DMS153 treated with DMSO at 0.1 percent for 48 hours (cell line): ENCODE results near the gene LRMDA.
"Not testable (repeated sequence)": the region's sequence is repeated elsewhere in the genome, so short reads cannot be mapped to it uniquely, and the experiment has no call there.

Experiments used
- DNase-seq: peaks from one replicate; lab custom pipeline; 2025; ENCODE audit not compliant: unreplicated experiment; lab: John Stamatoyannopoulos, UW

Gene LRMDA

GRCh38 chr10:75764974-75765788, 333.8 kb downstream of the LRMDA start:
- no peak for DNase-seq

DNA sequence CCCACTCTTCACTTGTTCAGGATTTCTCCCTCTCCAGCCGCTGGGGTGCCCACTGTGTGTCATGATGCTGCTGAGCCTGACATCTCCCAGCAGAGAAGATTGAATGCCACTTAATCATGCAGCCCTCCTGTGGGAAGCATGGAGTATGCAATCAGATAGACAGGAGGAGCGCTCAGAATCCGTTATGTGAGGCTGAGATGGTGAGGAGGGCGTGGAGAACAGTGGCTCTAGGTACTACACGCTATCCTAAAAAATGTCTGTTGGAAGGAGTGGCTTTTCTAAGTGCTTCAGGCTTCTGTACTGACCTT, 334.3 kb downstream of the LRMDA start:
- DNase-seq, result no peak

DNA sequence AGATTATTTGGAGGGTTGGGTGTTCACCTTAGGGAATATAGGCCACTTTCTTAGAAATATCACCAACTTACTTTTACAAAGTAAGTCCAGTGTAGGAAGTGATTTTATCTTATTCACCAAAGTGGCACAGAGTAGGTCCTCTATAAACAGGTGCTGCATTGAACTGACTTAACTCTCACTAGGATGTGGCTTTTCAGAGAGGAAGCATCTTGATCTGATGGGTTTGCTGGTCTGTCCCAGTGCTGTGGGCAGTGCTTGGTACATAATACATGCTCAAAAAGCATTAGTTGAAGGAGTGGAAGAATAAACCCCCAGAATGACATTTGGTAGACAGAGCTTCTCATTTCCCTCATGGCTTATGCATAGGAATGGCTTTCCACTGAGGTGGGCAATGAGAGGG, 334.7 kb downstream of the LRMDA start:
- DNase-seq, result no peak

- not testable (repeated sequence) for DNase-seq
These were observed 335.3 kb downstream of the LRMDA start for GRCh38 chr10:75766752-75767151.

DNA sequence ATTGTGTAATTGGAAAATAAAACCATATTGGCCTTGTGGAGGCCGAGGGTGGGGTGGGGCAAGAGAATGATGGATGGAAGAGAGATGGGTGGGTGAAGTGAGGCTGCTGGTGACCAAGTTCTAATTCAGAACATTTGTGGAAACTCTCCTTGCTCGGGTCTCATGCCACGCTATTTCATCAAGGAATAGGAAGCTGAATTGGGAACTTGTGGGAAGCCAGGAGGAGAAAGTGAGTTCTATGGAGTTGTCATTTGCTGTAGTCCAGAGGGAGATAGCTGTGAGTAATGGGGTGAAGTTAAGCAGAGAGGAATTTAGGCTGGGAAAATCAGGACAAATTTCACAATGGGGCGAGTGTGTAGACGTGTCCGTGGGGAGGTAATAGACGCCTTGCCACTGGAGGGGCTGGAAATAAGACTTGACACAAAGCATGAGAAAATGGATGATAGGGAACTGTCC, 339.2 kb downstream of the LRMDA start:
- no peak for DNase-seq

GRCh38 chr10:75771606-75772005, 340.2 kb downstream of the LRMDA start:
- no peak for DNase-seq

DNA sequence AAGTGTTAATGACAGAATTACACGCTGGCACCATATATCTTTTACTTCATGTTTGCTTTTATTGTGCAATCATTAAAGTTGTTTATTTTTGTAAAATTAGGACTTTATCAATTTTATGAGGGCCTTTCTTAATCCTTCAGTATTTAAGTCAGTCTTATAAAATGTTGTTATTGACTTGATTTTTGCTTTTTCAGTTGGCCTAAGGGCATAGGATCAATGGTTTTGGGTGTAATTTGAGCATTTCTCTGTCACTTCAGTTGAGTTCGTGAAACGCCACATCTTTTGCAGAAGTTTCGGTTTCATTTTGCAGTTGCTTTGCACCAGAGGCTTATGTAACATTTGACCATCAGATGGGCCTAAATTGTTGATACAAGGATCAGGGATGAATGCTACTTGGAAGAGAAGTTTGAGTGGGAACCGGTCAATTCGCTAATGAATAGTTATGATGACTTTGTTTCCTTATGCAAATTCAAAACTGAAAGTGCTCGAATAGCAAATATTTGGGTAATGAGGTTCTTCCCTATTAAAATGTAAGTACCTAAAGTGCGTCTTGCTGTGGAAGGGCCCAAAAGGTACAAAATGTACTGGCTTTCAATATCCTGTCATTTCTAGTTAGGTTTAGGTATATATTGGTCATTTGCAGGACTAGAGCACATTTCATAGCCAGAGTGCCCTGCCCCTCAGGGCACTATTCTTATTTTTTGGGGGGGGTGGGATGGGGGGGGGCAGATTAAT, 340.9 kb downstream of the LRMDA start:
- no peak for DNase-seq

DNA sequence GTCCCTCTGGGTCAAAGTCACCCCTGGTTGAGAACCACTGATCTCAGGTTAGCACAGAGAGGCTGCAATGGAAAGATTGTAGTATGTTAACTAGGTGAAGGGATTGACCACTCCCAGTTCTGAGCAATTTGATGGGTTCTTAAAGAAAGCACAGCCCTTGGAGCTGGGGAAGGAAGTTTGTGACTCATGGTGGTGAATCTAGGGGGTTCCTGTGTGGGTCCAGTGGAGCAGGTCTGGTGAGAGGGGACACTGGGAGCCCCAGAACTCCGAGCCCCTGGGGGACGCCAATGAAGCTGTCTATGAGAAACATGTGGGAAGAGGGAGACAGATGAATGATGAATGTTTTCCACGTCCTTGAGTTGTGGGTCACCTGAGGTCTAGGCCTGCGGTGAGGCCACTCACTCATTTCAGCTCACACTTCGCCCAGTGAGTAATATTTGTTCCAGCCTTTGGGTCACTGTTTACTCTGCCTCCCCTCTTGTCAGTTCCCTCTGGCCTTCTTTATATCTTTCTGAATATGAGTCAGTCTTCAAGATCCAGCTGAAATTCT, 341.9 kb downstream of the LRMDA start:
- DNase-seq, result no peak

DNA sequence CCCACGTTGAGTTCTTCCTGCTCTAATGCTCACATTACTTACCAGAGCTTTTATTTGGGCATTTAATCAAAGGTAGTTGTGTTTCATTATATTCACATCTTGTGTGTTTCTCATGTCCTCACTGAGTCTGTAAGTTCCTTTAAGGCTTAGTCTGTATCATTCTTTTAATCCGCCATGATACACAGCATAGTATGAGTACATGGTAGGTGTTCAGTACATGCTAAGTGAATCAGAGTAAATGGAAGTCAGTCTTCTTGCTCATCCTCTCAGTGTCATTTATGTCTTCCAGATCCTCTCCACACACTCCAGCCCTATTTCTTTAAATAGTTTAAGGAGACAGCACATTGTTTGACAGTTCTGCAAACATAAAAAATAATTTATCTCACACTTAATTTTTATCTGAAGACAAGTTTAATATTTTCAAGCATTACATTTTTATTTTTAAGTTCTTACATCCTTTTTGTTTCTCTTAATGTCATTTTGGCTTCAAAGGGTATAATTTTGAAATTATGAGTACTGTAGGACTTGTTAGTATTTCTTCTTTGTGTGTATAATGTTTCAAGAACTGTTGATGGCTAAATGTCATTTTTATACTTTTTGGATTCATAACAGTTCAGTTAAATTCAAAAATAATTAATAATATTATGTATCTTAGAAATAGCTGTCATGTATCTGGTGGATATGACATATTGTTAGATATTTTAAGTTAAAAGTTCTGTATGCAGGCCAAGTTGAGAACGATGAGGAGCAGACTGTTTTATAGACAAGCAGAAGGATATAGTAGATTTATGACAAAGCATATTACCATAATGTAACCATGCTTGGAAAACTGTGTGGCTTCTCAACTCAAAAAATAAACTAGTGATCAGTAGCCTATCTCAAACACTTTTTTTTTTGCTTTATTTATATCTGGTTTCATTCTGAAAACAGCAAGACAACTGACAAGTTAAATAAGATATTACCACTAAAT, 342.7 kb downstream of the LRMDA start:
- DNase-seq, result no peak

GRCh38 chr10:75774783-75775490, 343.5 kb downstream of the LRMDA start:
- DNase-seq, result no peak

- DNase-seq, result peak; percentile 85
These were observed 345.5 kb downstream of the LRMDA start for GRCh38 chr10:75776738-75777504.

- DNase-seq, result no peak
These were observed 347.2 kb downstream of the LRMDA start for GRCh38 chr10:75778665-75779064.

- DNase-seq, result no peak
These were observed 347.9 kb downstream of the LRMDA start for GRCh38 chr10:75779276-75779675.

DNA sequence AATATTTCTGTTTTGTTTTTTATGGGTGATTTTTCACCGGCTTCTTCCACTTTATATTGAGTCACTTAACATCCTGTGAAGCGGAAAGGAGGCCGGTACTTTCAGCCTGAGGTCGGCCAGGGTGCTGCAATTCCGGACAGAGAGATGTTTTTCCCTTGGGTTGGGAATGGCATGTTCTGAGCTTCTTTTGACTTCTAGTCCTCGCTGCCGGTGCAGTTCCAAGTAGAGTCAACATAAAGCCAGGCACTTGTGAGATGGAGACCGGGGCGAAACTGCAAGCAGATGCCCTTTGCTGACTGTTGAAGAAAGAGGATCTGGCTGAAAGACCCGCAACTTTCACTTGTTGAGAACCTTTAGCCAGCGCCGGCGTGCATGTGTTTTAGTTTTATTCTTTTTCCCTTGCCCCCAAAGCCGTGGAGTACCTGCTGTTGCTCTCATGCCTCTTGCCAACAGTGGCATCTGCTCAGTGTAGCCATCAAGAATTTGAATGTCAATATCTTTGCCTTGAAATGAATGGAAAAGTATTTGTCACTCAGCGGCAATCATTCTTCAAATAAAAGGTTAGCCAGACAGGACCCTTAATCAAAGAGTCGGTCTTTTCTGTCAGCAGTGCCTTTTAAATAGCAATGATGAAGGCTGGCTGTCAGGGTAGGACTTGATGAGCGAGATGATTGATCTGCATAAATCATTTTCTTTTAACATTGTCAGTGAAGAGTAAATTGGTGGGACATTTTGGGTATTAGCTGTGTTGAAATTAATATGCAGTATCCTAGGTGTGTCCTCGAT, 351.2 kb downstream of the LRMDA start:
- no peak for DNase-seq

- no peak for DNase-seq
These were observed 357.2 kb downstream of the LRMDA start for GRCh38 chr10:75788394-75789205.

- no peak for DNase-seq
These were observed 362.4 kb downstream of the LRMDA start for GRCh38 chr10:75793848-75794247.

DNA sequence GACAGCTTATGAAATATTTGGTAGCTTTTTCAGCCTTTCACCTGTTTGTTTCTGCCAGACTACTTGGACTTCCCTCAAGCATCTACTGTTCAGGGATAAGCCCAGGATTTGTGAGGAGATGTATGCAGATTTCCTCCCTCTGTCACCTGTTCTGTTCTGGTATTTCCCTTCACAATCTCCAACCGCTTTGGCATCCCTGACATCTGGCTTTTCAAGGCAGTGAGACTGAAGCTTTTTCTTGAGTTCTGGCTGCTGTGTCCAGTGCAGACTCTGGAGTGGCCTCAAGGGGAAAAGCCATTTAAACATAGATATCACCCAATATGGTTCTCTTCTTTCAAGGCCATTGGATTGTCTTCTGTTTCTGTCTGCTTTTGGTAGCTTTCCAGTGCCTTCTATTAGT, 369.7 kb downstream of the LRMDA start:
- no peak for DNase-seq

DNA sequence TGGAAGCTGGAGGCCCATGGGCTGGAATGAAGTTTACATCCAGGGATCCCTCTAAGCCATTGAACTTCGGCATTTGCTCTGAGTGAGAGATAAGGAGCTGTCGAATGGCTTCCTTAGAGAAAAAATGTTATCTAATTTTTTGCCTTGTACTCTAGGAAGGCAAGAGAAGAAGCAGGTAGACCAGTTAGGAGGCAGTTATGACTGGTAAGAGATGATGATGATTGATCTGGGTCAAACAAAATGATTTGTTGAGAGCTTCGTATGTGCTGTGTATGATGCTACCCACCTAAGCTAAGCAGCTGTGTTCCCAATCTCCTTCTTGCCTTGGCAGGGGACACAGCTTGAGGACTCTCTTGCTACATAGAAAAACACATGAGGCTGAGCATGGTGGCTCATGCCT, 370.2 kb downstream of the LRMDA start:
- DNase-seq, result no peak
